ENCODE results near the gene RPL18. TPM values are rescaled to one million over a fixed set of nuclear protein-coding genes. Genes with fewer than 3 reads are reported as not detected.

Gene RPL18
- total RNA-seq, 1 experiment from 2014 or later, result 1,736 TPM

GRCh38 chr19:48630296-48631063, 11.5 kb upstream of the RPL18 start:
- BruUV-seq (replicated peaks), result no TSS peak
- H3K4me1 Mint-ChIP-seq (ENCODE audit: insufficient read depth, unreplicated experiment), result peaks cover 11% of the 10 kb centered on the region
- H3K27me3 Mint-ChIP-seq (ENCODE audit: insufficient read depth, unreplicated experiment), result no peaks in the 10 kb centered on the region
- no peak overlapping the region for H3K4me3 Mint-ChIP-seq (ENCODE audit: unreplicated experiment)
- H3K9me3 Mint-ChIP-seq (ENCODE audit: unreplicated experiment), result no peaks in the 10 kb centered on the region
- peaks cover 13% of the 10 kb centered on the region for H3K36me3 Mint-ChIP-seq (ENCODE audit: insufficient read depth, unreplicated experiment)
- DNase-seq (ENCODE audit: unreplicated experiment), result no peak
- no peak overlapping the region for H3K27ac Mint-ChIP-seq (ENCODE audit: low read depth, unreplicated experiment)
- ChIA-PET POLR2A (interaction anchor here (0.9 to 5.4 kb wide), 3 partner anchors 10 to 14 kb away, joined by 4 to 108 read pairs (median 6); partner anchors contain the start of genes FAM83E, RPL18 and SPHK2), CTCF (no interaction called here)
- no peak for TF ChIP-seq CTCF (IDR thresholded peaks at IDR 0.05; ENCODE audit: unreplicated experiment)
- intact Hi-C loops (cut with micrococcal nuclease), result no loop called here

GRCh38 chr19:48629599-48630295, 10.8 kb upstream of the RPL18 start:
- no peak for TF ChIP-seq CTCF (IDR thresholded peaks at IDR 0.05; ENCODE audit: unreplicated experiment)
- no peaks in the 10 kb centered on the region for H3K9me3 Mint-ChIP-seq (ENCODE audit: unreplicated experiment)
- ChIA-PET CTCF (no interaction called here), POLR2A (interaction anchor here (0.9 to 1.4 kb wide), 2 partner anchors 9 to 10 kb away, joined by 4 to 6 read pairs; partner anchors contain the start of genes RPL18 and SPHK2)
- DNase-seq (ENCODE audit: unreplicated experiment), result no peak
- peaks cover 17% of the 10 kb centered on the region for H3K4me1 Mint-ChIP-seq (ENCODE audit: insufficient read depth, unreplicated experiment)
- no peaks in the 10 kb centered on the region for H3K27me3 Mint-ChIP-seq (ENCODE audit: insufficient read depth, unreplicated experiment)
- H3K27ac Mint-ChIP-seq (ENCODE audit: low read depth, unreplicated experiment), result no peak overlapping the region
- no TSS peak for BruUV-seq (replicated peaks)
- intact Hi-C loops (cut with micrococcal nuclease), result no loop called here
- H3K36me3 Mint-ChIP-seq (ENCODE audit: insufficient read depth, unreplicated experiment), result peaks cover 13% of the 10 kb centered on the region
- no peak overlapping the region for H3K4me3 Mint-ChIP-seq (ENCODE audit: unreplicated experiment)

- intact Hi-C loops (cut with micrococcal nuclease), result no loop called here
- Mint-ChIP-seq H3K27ac (ENCODE audit: low read depth, unreplicated experiment) (no peak overlapping the region), H3K4me3 (ENCODE audit: unreplicated experiment) (no peak overlapping the region), H3K36me3 (ENCODE audit: insufficient read depth, unreplicated experiment) (peaks cover 13% of the 10 kb centered on the region), H3K4me1 (ENCODE audit: insufficient read depth, unreplicated experiment) (peaks cover 19% of the 10 kb centered on the region), H3K27me3 (ENCODE audit: insufficient read depth, unreplicated experiment) (no peaks in the 10 kb centered on the region), H3K9me3 (ENCODE audit: unreplicated experiment) (no peaks in the 10 kb centered on the region)
- TF ChIP-seq CTCF (IDR thresholded peaks at IDR 0.05; ENCODE audit: unreplicated experiment), result no peak
- ChIA-PET POLR2A (interaction anchor here (1.4 kb wide), 1 partner anchor 10 kb away, joined by 4 read pairs; the partner anchor contains the start of genes RPL18 and SPHK2), CTCF (no interaction called here)
- no peak for DNase-seq (ENCODE audit: unreplicated experiment)
- no TSS peak for BruUV-seq (replicated peaks)
These were observed 10.3 kb upstream of the RPL18 start for GRCh38 chr19:48629297-48629598.

- peaks cover 24% of the 10 kb centered on the region for H3K4me1 Mint-ChIP-seq (ENCODE audit: insufficient read depth, unreplicated experiment)
- no peak for DNase-seq (ENCODE audit: unreplicated experiment)
- peaks cover 17% of the 10 kb centered on the region for H3K36me3 Mint-ChIP-seq (ENCODE audit: insufficient read depth, unreplicated experiment)
- no peak overlapping the region for H3K4me3 Mint-ChIP-seq (ENCODE audit: unreplicated experiment)
- no TSS peak for BruUV-seq (replicated peaks)
- intact Hi-C loops (cut with micrococcal nuclease), result no loop called here
- ChIA-PET CTCF (no interaction called here), POLR2A (interaction anchor here (1.0 to 1.9 kb wide), 3 partner anchors 9 to 14 kb away, joined by 3 to 8 read pairs (median 4); partner anchors contain the start of genes FAM83E, RPL18 and SPHK2)
- H3K9me3 Mint-ChIP-seq (ENCODE audit: unreplicated experiment), result no peaks in the 10 kb centered on the region
- H3K27me3 Mint-ChIP-seq (ENCODE audit: insufficient read depth, unreplicated experiment), result no peaks in the 10 kb centered on the region
- H3K27ac Mint-ChIP-seq (ENCODE audit: low read depth, unreplicated experiment), result no peak overlapping the region
- TF ChIP-seq CTCF (IDR thresholded peaks at IDR 0.05; ENCODE audit: unreplicated experiment), result no peak
These were observed 9.7 kb upstream of the RPL18 start for GRCh38 chr19:48628486-48629296.
